Esophagus (tissue), 2 donors: Measurements from ENCODE around the gene ITPR1. TPM values are rescaled to one million over a fixed set of nuclear protein-coding genes. Genes with fewer than 3 reads are reported as not detected.
A peak's percentile ranks its signal among the peaks of the same experiment; 100 is the strongest.

ENCODE experiments used
- H3K27ac ChIP-seq, 2 donors: one replicate each; pipeline ENCODE4 v1.5.1; 2013; ENCODE audit warnings: low read depth in 2 of 2, mild to moderate bottlenecking in 2 of 2, inconsistent platforms in 1 of 2, low read length in 1 of 2, moderate library complexity in 1 of 2
- H3K27me3 ChIP-seq, 2 donors: one replicate each; pipeline ENCODE4 v1.6.1; 2013; ENCODE audit warnings: low read length in 2 of 2, control low read depth in 1 of 2, mild to moderate bottlenecking in 1 of 2; ENCODE audit not compliant: insufficient read depth in 2 of 2, control insufficient read depth in 1 of 2
- H3K36me3 ChIP-seq, 2 donors: one replicate each; pipeline ENCODE4 v1.6.1; 2013; ENCODE audit warnings: low read length in 1 of 2; ENCODE audit not compliant: control insufficient read depth in 2 of 2, insufficient read depth in 2 of 2
- H3K4me1 ChIP-seq, 2 donors: one replicate each; pipeline ENCODE4 v1.6.1; 2013; ENCODE audit warnings: low read length in 1 of 2; ENCODE audit not compliant: control insufficient read depth in 2 of 2, insufficient read depth in 2 of 2
- H3K4me3 ChIP-seq, 2 donors: one replicate each; pipeline ENCODE4 v1.5.1; 2013; ENCODE audit warnings: low read length in 2 of 2, mild to moderate bottlenecking in 2 of 2, low read depth in 1 of 2, moderate library complexity in 1 of 2
- H3K9me3 ChIP-seq, 2 donors: one replicate each; pipeline ENCODE4 v1.6.1; 2013; ENCODE audit warnings: mild to moderate bottlenecking in 2 of 2, low read depth in 1 of 2, low read length in 1 of 2, moderate library complexity in 1 of 2; ENCODE audit not compliant: control insufficient read depth in 2 of 2, insufficient read depth in 1 of 2
- WGBS, 2 donors: extraction: QIAGEN DNeasy Blood & Tissue Kit; methylation state at CpG; one replicate each; pipeline ENCODE4 v1.1.7; 2013; 5-methylcytosine and 5-hydroxymethylcytosine counted together
- polyA plus RNA-seq, 2 donors: library from polyadenylated mRNA; stranded (reverse); fragments of 200-250 nt; gene quantifications; one replicate each; pipeline ENCODE4 v1.2.3, GENCODE V29; 2013
- donor health status: healthy with polysubstance abuse.
- donor health status: Bipolar disorder and iron deficiency.

The ITPR1 gene
- polyA plus RNA-seq, 2 donors = 7.5 to 16.3 TPM

DNA sequence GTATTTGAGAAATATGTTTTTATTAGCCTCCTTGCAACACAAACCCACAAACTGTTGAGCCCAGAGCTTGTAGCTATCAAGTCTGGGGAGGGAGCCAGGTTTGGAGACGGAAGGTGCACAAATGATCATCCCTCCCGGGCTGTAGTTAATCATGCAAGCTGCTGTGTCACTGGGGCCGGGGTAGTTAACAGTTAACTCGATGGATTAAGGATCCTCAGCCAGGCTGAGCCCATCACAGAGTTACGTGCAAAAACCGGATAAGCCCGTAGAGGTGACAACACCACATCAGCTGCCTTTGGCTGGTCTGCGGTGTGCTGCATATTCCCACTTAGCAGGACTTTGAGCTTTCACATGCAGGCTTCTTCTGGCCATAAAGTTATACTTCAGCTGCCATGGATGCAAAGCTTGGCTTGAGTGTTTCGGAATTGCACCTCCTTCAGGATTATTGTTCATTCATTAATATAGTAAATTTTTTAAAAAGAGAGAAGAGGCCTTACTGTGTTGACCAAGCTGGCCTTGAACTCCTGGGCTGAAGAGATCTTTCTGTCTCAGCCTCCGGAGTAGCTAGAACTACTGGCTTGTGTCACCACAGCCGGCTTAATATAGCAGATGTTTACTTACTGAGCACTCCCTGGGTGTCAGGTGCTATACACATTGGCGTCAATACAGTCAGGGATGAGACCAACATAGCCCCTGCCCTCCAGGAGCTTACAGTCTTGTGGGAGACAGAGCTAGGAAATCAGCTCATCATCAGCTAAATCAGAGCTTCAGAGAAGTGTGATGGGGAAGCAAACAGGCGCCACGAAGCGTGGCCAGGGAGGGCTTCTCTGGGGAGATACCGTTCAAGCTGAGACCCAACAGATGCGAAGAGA, 259.3 kb downstream of the ITPR1 start:
- Histone ChIP-seq H3K4me3 (no peak overlapping the region), H3K27me3 (no peaks in the 10 kb centered on the region), H3K4me1 (peaks cover 4% of the 10 kb centered on the region in 2 donors), H3K9me3 (no peaks in the 10 kb centered on the region), H3K27ac (peak overlapping the region; percentile 86 to 87), H3K36me3 (no peaks in the 10 kb centered on the region)
- WGBS, 2 donors = 66 to 78% methylated on average over 17 of the region's 17 CpGs

DNA sequence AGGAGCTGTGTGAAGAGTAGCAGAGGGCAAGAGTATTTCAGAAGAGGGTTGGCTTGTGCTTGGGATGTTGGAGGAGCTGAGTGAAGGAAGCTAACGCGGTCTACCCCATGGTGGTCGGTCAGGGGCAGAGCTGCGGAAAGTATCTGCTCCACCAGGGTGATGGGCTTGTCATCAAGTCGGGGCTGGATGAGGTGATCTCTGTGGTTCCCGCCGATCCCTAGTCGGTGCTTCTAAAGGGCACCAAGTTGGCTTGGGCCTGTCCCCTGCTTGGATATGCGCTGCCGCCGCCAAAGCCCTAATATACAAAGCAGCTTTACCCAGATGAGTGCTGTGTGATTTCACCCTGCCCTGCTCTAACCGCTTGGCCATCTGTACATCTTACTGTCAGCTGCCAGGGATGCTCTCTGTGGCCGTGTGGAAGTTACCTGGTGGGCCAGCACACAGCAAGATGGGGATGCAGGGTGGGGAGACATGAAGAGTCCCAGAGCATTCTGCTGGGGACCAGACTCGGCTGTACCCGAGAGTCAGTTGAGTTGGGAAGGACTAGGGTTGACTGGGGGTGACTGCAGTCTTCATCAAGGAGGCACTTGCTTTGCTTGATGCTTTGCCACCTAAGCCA, 260.0 kb downstream of the ITPR1 start:
- Histone ChIP-seq H3K4me3 (no peak overlapping the region), H3K27ac (peak overlapping the region; percentile 86 to 87), H3K36me3 (no peaks in the 10 kb centered on the region), H3K4me1 (peaks cover 2 to 4% of the 10 kb centered on the region in 2 donors), H3K27me3 (no peaks in the 10 kb centered on the region), H3K9me3 (no peaks in the 10 kb centered on the region)
- 97% methylated on average over 15 of the region's 15 CpGs for WGBS, 2 donors

DNA sequence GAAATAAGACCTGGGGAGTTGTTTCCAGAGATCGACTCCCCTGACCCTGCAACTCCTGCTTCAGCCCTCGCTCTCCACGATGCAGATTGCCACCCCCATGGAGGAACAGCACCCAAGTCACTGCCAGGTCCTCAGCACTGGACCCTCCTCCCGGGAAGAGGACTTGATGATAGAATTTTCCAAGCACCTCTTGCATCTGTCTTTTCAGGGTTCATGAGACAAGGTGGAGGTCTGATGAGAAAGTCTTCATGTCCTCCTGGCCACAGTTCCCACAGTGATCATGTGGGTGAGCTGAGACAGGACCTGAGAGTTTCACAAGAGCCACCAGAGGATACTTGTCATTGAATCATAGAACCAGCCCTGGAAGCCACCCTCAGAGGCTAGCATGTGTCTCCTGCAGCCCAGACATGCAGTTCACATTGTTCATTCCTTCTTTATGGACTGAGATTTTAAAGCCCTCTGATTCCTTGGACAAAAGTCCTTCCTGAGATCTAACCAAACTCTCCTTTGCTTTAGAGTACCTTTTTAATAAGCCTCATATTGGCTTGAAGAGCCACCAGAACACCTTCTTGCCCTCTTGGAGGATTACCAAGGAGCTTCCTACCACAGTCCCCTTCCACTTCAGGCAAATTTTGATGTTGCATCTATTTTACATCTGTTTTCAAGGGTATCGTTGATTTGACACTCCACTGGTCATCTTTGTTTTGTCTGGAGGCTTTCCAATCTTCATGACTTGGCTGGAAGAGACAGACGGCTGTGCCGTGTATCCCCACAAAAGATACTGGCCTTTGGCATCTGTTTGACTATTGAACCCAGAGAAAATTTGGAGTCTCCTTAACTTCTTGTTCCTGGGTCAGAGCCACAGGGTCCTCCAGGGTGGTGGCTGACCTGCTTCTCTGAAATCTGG, 261.3 kb downstream of the ITPR1 start:
- 84 to 86% methylated on average over 7 of the region's 7 CpGs for WGBS, 2 donors
- no peak overlapping the region for H3K4me3 ChIP-seq
- H3K4me1 ChIP-seq = peaks cover 2 to 4% of the 10 kb centered on the region in 2 donors
- no peaks in the 10 kb centered on the region for H3K9me3 ChIP-seq
- peak overlapping the region in 1 of 2 donors; percentile 72 for H3K27ac ChIP-seq
- no peaks in the 10 kb centered on the region for H3K36me3 ChIP-seq
- no peaks in the 10 kb centered on the region for H3K27me3 ChIP-seq

DNA sequence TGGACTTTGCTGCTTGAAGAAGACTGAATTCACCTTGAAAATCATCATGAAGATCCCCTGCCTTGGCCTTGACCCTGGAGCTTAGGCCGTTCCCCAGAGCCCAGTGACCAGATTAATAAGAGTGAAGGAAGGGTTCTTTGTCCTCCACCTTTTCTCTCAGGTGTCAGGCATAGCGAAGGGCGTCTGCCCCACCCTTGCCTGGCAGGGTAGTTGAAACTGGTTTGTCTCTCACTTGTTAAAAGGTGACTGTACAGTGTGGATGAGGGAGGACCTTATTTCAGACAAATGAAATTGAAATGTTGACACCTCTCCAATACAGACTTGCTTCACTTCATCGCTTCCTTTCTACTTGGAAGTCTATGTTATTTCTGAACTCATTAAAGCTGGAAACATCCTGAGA, 262.4 kb downstream of the ITPR1 start:
- H3K4me3 ChIP-seq = no peak overlapping the region
- H3K36me3 ChIP-seq = no peaks in the 10 kb centered on the region
- no peaks in the 10 kb centered on the region for H3K9me3 ChIP-seq
- peaks cover 2% of the 10 kb centered on the region in 2 donors for H3K4me1 ChIP-seq
- peak overlapping the region; percentile 76 to 85 for H3K27ac ChIP-seq
- 52 to 70% methylated on average over 4 of the region's 4 CpGs for WGBS, 2 donors
- H3K27me3 ChIP-seq = no peaks in the 10 kb centered on the region

DNA sequence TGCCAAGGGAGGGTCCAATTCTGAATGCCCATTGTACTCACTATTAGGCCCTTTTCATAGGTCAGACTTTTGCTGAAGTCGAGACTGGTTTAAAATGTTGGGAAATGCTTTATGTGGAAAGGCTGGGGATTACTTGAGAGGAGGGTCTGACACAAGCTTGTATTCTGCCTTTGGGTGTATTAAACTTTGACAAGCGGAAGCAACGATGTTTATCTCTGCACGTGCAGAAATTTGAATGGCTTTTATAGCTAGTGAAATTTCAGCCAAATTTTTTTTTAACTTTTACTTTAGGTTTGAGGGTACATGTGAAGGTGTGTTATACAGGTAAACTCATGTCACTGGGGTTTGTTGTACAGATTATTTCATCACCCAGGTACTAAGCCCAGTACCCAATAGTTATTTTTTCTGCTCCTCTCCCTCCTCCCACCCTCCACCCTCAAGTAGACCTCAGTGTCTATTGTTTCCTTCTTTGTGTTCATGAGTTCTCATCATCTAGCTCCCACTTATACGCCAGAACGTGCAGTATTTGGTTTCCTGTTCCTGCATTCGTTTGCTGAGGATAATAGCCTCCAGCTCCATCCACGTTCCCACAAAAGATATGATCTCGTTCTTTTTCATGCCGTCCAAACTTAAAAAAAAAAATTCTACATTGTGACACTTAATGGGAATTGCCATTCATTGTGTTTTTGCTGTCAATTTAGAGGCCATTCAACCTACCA, 263.1 kb downstream of the ITPR1 start:
- 66 to 69% methylated on average over 10 of the region's 10 CpGs for WGBS, 2 donors
- peak overlapping the region; percentile 76 to 85 for H3K27ac ChIP-seq
- H3K27me3 ChIP-seq = no peaks in the 10 kb centered on the region
- no peaks in the 10 kb centered on the region for H3K9me3 ChIP-seq
- H3K36me3 ChIP-seq = no peaks in the 10 kb centered on the region
- peaks cover 0 to 2% of the 10 kb centered on the region in 2 donors for H3K4me1 ChIP-seq
- no peak overlapping the region for H3K4me3 ChIP-seq

DNA sequence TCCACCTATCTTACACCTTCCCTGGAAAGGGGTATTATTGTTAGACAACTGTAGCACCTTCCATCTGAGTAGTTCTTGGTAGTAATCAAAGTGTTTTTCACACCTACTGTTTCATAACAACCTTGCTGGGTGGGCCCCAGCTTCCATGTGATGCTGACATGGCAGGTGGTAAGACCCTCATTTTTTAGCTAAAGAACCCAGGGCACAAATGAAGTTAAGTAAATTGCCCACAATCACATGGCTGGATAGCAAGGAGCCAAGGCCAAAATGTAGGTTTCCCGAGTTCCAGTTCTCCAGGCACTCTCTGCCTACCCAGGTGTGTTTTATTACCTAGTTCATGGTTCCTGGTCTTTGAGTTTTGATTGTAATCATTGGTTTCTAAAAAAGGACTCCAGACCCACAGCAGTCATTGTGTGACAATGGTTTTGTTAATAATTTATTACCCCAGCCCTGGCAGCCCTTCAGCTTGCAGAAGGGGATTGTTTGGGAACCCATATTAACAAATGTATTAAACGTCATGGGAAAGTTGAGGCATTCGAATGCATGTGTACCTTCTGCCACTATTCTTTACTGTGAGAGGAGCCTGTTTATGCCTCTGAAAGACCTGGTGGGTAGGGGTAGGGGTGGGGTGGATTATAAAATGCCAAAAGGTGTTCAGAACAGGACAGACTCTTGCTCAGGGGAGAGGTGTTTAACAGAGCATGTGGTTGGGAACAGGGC, 263.9 kb downstream of the ITPR1 start:
- no peaks in the 10 kb centered on the region for H3K36me3 ChIP-seq
- no peak overlapping the region for H3K4me3 ChIP-seq
- peaks cover 0 to 2% of the 10 kb centered on the region in 2 donors for H3K4me1 ChIP-seq
- 62 to 84% methylated on average over 3 of the region's 3 CpGs for WGBS, 2 donors
- H3K9me3 ChIP-seq = no peaks in the 10 kb centered on the region
- H3K27ac ChIP-seq = peak overlapping the region in 1 of 2 donors; percentile 73
- no peaks in the 10 kb centered on the region for H3K27me3 ChIP-seq

DNA sequence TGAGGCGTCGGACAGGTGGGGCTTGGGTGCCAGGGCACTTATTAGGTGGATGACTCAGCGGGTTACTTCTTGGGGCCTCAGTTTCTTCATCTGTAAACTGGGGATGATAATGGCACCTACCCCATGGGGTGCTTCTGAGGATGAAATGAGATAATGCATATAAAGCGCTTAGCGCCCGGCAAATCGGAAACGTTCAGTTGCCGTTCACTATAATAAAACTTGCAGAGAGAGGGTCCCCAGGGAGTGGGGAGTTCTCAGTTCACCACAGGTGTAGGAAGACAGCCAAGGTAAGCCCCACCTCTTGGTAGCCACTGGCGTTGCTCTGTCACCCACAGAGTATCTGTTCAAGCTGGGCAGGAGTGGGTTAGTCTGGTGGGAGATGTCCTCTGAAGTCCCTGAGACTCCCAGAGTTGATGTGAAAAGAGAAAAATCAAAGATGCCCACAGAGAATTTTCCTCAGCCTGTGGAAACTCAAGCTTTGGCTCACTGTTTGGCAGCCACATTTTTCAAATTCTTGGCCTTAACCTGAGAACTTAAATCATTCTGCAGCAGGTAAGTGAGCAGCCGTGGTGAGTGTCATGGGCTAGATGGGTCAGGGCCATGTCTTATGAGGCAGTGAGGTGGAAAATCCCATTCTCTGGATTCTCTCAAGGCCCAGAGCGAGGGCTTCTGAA, 264.6 kb downstream of the ITPR1 start:
- H3K27me3 ChIP-seq = no peaks in the 10 kb centered on the region
- peaks cover 0 to 2% of the 10 kb centered on the region in 2 donors for H3K4me1 ChIP-seq
- peak overlapping the region in 1 of 2 donors; percentile 26 for H3K27ac ChIP-seq
- no peaks in the 10 kb centered on the region for H3K36me3 ChIP-seq
- H3K9me3 ChIP-seq = no peaks in the 10 kb centered on the region
- H3K4me3 ChIP-seq = no peak overlapping the region
- WGBS, 2 donors = 81 to 85% methylated on average over 12 of the region's 12 CpGs

DNA sequence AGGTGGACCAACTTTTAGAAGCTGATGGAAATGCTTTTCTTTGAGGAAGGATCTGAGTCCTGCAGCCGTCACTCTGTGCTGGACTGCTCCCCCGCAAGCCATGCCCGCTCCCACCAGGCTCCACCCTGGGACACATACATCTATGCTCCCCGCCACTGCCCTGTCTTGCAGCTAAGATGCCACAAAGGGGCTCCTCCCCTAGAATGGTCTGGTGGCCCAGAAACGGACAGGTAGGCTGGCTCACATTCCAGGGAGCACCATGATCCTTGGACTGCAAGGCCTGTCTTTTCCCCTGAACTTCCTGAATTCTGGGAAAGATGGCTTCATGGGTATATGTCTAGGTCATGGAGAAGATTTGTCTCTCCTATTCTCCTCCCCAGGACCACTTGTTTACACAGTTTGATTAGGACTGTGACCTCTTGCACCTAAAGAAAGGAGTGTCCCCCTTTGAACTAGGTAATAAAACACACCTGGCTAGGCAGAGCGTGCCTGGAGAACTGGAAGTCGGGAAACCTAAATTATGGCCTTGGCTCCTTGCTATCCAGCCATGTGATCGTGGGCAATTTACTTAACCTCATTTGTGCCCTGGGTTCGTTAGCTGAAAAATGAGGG, 265.2 kb downstream of the ITPR1 start:
- Histone ChIP-seq H3K4me3 (no peak overlapping the region), H3K27me3 (no peaks in the 10 kb centered on the region), H3K36me3 (no peaks in the 10 kb centered on the region), H3K9me3 (no peaks in the 10 kb centered on the region), H3K4me1 (peaks cover 0 to 2% of the 10 kb centered on the region in 2 donors), H3K27ac (no peak overlapping the region)
- WGBS, 2 donors = 87 to 94% methylated on average over 9 of the region's 9 CpGs
